GM15510 (cell line): ENCODE results near the gene NTF4.
"Not testable (repeated sequence)": the region's sequence is repeated elsewhere in the genome, so short reads cannot be mapped to it uniquely, and the experiment has no call there.

Experiments used
- POLR2A ChIP-seq: IDR thresholded peaks from 3 replicates; pipeline ENCODE4 v1.6.1; 2011; ENCODE audit warnings: borderline replicate concordance; ENCODE audit not compliant: insufficient read length; ENCODE audit errors: extremely low read depth

The NTF4 gene

GRCh38 chr19:49070416-49070815 is 5.8 kb upstream of the NTF4 start:
- TF ChIP-seq POLR2A, result no peak

GRCh38 chr19:49069026-49069425 is 4.4 kb upstream of the NTF4 start:
- TF ChIP-seq POLR2A, result no peak

- TF ChIP-seq POLR2A, result no peak
Measured at GRCh38 chr19:49067554-49067953, 2.9 kb upstream of the NTF4 start.

GRCh38 chr19:49065905-49066512 is 1.4 kb upstream of the NTF4 start:
- TF ChIP-seq POLR2A, result no peak

- TF ChIP-seq POLR2A, result no peak
Measured at GRCh38 chr19:49064029-49064629, 489 bp downstream of the NTF4 start.

GRCh38 chr19:49061445-49061844 is 3.2 kb downstream of the NTF4 start:
- no peak for TF ChIP-seq POLR2A

- TF ChIP-seq POLR2A, result no peak
Measured at GRCh38 chr19:49061000-49061399, 3.6 kb downstream of the NTF4 start.

- no peak for TF ChIP-seq POLR2A
Measured at GRCh38 chr19:49059053-49059452, 5.6 kb downstream of the NTF4 start.

- TF ChIP-seq POLR2A, result no peak
Measured at GRCh38 chr19:49058562-49058961, 6.1 kb downstream of the NTF4 start.

GRCh38 chr19:49057636-49058234 is 6.9 kb downstream of the NTF4 start, which contains the start of gene CGB7:
CGB7 (minus strand) TSS chr19:49057749; CDS start chr19:49055375, 2,374 bp downstream.
- no peak for TF ChIP-seq POLR2A

GRCh38 chr19:49056101-49056901 is 8.3 kb downstream of the NTF4 start:
- TF ChIP-seq POLR2A, result no peak

GRCh38 chr19:49049011-49049410 is 15.6 kb downstream of the NTF4 start, which contains the start of gene CGB8:
CGB8 (minus strand) TSS chr19:49049111; CDS start chr19:49048739, 372 bp downstream.
- not testable (repeated sequence) for TF ChIP-seq POLR2A

GRCh38 chr19:49043548-49043947 is 21.1 kb downstream of the NTF4 start, which contains the start of gene CGB5:
CGB5 (plus strand) TSS chr19:49043848; CDS start chr19:49044210, 362 bp downstream.
- TF ChIP-seq POLR2A, result not testable (repeated sequence)

GRCh38 chr19:49042177-49042576 is 22.4 kb downstream of the NTF4 start:
- no peak for TF ChIP-seq POLR2A

- TF ChIP-seq POLR2A, result not testable (repeated sequence)
Measured at GRCh38 chr19:49036815-49037214, 27.8 kb downstream of the NTF4 start, which contains the start of gene CGB1. CGB1 (minus strand) TSS chr19:49036895; CDS start chr19:49036711, 184 bp downstream.

- TF ChIP-seq POLR2A, result not testable (repeated sequence)
Measured at GRCh38 chr19:49031642-49032301, 32.8 kb downstream of the NTF4 start, which contains the start of gene CGB2. CGB2 (plus strand) TSS chr19:49031890; CDS start chr19:49032096, 206 bp downstream.
